Measurements from ENCODE around the gene MACROD2. TPM values are rescaled to one million over a fixed set of nuclear protein-coding genes. Genes with fewer than 3 reads are reported as not detected.

The MACROD2 gene
- total and polyA plus RNA-seq, 2 of the 4 experiments (the other 2 are of a cell fraction) = not detected

DNA sequence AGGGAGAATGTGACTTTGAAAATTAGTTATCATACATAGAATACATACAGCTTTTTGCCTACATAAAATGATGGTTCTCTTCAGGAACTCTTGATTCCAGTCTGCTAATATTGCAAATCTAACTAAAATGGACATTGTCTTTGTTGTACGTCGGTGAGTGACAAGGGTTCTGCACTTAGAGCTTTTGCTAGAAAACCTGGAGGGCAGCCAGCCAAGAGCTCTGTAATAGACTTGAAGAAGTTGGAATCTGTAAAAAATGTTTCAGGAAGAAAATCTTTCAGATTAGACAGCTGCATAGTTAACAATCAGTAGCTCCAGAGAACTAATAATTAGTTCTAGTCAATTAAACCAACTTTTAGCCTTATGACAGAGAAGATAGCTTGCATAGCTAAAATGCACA, 203.8 kb downstream of the MACROD2 start:
- no peaks in the 10 kb centered on the region; the same call in 1 of the 2 replicates for H3K4me1 ChIP-seq (ENCODE audit: control insufficient read depth, insufficient read depth, low read length)
- H2AFZ ChIP-seq (replicated peaks; ENCODE audit: low read length, poor library complexity) = no peak overlapping the region
- no peak overlapping the region for H3K9ac ChIP-seq (ENCODE audit: low read depth, low read length)
- no peak overlapping the region for H3K4me2 ChIP-seq (ENCODE audit: low read depth, low read length)
- H2BK120ac ChIP-seq (ENCODE audit: low read depth, low read length) = no peak overlapping the region
- dilution Hi-C loops (cut with HindIII; ENCODE audit: low sequenced_read_pairs, unreplicated experiment) = no loop called here
- H2BK15ac ChIP-seq (ENCODE audit: low read depth, low read length) = no peak overlapping the region
- no TSS peak for BruUV-seq (replicated peaks)
- POLR2A ChIA-PET (ENCODE audit: unreplicated experiment) = no interaction called here
- H3K18ac ChIP-seq (ENCODE audit: low read depth, low read length) = no peak overlapping the region
- WGBS, 2 experiments (ENCODE audit: extremely low coverage in 2 of 2, insufficient read length in 1 of 2) = no CpG with 5 or more reads among the region's 2 CpGs
- no peak overlapping the region for H3K4me3 ChIP-seq (ENCODE audit: insufficient read depth, low read depth, low read length)
- no peak overlapping the region for H3K4ac ChIP-seq (ENCODE audit: low read depth, low read length)
- no peaks in the 10 kb centered on the region for H4K20me1 ChIP-seq (ENCODE audit: insufficient read depth, low read length)
- H3K27ac ChIP-seq (ENCODE audit: insufficient read depth, low read length) = no peak overlapping the region
- DNase-seq = no peak
- no peak overlapping the region for H2BK5ac ChIP-seq (ENCODE audit: low read depth, low read length, poor library complexity, severe bottlenecking)
- no peak overlapping the region for H3K14ac ChIP-seq (replicated peaks; ENCODE audit: low read depth, low read length)
- no peaks in the 10 kb centered on the region for H3K9me3 ChIP-seq (ENCODE audit: control insufficient read depth, insufficient read depth, low read length)
- no peak overlapping the region for H2AK5ac ChIP-seq (ENCODE audit: low read depth, low read length)
- no peaks in the 10 kb centered on the region for H3K79me1 ChIP-seq (ENCODE audit: low read depth in 1 of 2, low read length in 2 of 2)
- H2AK9ac ChIP-seq (replicated peaks; ENCODE audit: low read depth, low read length, poor library complexity) = no peak overlapping the region
- TF ChIP-seq, protein P1, sequence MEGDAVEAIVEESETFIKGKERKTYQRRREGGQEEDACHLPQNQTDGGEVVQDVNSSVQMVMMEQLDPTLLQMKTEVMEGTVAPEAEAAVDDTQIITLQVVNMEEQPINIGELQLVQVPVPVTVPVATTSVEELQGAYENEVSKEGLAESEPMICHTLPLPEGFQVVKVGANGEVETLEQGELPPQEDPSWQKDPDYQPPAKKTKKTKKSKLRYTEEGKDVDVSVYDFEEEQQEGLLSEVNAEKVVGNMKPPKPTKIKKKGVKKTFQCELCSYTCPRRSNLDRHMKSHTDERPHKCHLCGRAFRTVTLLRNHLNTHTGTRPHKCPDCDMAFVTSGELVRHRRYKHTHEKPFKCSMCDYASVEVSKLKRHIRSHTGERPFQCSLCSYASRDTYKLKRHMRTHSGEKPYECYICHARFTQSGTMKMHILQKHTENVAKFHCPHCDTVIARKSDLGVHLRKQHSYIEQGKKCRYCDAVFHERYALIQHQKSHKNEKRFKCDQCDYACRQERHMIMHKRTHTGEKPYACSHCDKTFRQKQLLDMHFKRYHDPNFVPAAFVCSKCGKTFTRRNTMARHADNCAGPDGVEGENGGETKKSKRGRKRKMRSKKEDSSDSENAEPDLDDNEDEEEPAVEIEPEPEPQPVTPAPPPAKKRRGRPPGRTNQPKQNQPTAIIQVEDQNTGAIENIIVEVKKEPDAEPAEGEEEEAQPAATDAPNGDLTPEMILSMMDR (conservative IDR thresholded peaks at IDR 0.05; ENCODE audit: low read depth, low read length) = no peak
- TF ChIP-seq CEBPB (IDR thresholded peaks at IDR 0.05; ENCODE audit: low read depth, low read length) (no peak), MXI1 (IDR thresholded peaks at IDR 0.05; ENCODE audit: borderline replicate concordance, low read depth, low read length) (no peak), MAFK (IDR thresholded peaks at IDR 0.05; ENCODE audit: low read depth, low read length) (no peak), MAZ (IDR thresholded peaks at IDR 0.05; ENCODE audit: borderline replicate concordance, low read depth, low read length) (no peak), NFE2L2 (IDR thresholded peaks at IDR 0.05; ENCODE audit: low read depth, low read length) (no peak), POLR2A (IDR thresholded peaks at IDR 0.05; ENCODE audit: low read depth, low read length) (no peak), SMC3 (IDR thresholded peaks at IDR 0.05; ENCODE audit: low read depth, low read length) (no peak), RCOR1 (IDR thresholded peaks at IDR 0.05; ENCODE audit: insufficient replicate concordance, low read length) (no peak), FOS (IDR thresholded peaks at IDR 0.05; ENCODE audit: low read depth, low read length) (no peak), RFX5 (IDR thresholded peaks at IDR 0.05; ENCODE audit: low read depth, low read length) (no peak), RAD21 (IDR thresholded peaks at IDR 0.05; ENCODE audit: low read length) (no peak), BHLHE40 (IDR thresholded peaks at IDR 0.05; ENCODE audit: low read depth, low read length) (no peak), CHD1 (IDR thresholded peaks at IDR 0.05; ENCODE audit: low read depth, low read length) (no peak)
- TF ChIP-seq, protein P2, sequence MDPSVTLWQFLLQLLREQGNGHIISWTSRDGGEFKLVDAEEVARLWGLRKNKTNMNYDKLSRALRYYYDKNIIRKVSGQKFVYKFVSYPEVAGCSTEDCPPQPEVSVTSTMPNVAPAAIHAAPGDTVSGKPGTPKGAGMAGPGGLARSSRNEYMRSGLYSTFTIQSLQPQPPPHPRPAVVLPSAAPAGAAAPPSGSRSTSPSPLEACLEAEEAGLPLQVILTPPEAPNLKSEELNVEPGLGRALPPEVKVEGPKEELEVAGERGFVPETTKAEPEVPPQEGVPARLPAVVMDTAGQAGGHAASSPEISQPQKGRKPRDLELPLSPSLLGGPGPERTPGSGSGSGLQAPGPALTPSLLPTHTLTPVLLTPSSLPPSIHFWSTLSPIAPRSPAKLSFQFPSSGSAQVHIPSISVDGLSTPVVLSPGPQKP (IDR thresholded peaks at IDR 0.05; ENCODE audit: borderline replicate concordance, low read depth, low read length) = no peak
- TF ChIP-seq, protein P3, sequence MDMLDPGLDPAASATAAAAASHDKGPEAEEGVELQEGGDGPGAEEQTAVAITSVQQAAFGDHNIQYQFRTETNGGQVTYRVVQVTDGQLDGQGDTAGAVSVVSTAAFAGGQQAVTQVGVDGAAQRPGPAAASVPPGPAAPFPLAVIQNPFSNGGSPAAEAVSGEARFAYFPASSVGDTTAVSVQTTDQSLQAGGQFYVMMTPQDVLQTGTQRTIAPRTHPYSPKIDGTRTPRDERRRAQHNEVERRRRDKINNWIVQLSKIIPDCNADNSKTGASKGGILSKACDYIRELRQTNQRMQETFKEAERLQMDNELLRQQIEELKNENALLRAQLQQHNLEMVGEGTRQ (IDR thresholded peaks at IDR 0.05; ENCODE audit: low read depth, low read length) = no peak
- CTCF ChIA-PET = no interaction called here
- intact Hi-C loops (cut with micrococcal nuclease) = no loop called here
- no peaks in the 10 kb centered on the region for H3K36me3 ChIP-seq (ENCODE audit: control insufficient read depth, insufficient read depth, low read length)
- H4K8ac ChIP-seq (ENCODE audit: low read depth in 2 of 2, low read length in 2 of 2) = no peak overlapping the region
- no peaks in the 10 kb centered on the region for H3K27me3 ChIP-seq (ENCODE audit: control insufficient read depth, insufficient read depth, low read length)
- H3K56ac ChIP-seq (ENCODE audit: extremely low read depth, insufficient read depth, low read length) = no peak overlapping the region
- H2BK20ac ChIP-seq (ENCODE audit: low read depth, low read length) = no peak overlapping the region
- in situ Hi-C loops (cut with MboI; ENCODE audit: low sequenced_read_pairs) = no loop called here
- no peak for ATAC-seq (ENCODE audit: low read depth)
- H3K9me1 ChIP-seq (ENCODE audit: insufficient read depth, low read length) = no peaks in the 10 kb centered on the region
- no peak overlapping the region for H3K23ac ChIP-seq (ENCODE audit: low read depth, low read length)
- H4K91ac ChIP-seq (ENCODE audit: insufficient read depth, low read depth, low read length) = no peak overlapping the region
- no peak overlapping the region for H4K5ac ChIP-seq (ENCODE audit: low read depth, low read length)

All from IMR-90 (cell line).